Lower lobe of right lung (tissue), 2 donors: ENCODE measurements around the gene PTBP1. TPM values are rescaled to one million over a fixed set of nuclear protein-coding genes. Genes with fewer than 3 reads are reported as not detected.
A peak's percentile ranks its signal among the peaks of the same experiment; 100 is the strongest.

Experiments used
- ATAC-seq, 2 donors: fragments of 200-7000 bp; cut with Tn5 transposase; one replicate each; pipeline ENCODE4 v1.9.1; 2020 to 2022; ENCODE audit warnings: mild to moderate bottlenecking in 2 of 2, moderate library complexity in 2 of 2
- DNase-seq: peaks from one replicate; pipeline ENCODE4 v3.0.0-alpha.2; 2020
- H3K27ac ChIP-seq: fragments of 200-600 bp; one replicate; pipeline ENCODE4 v1.8.0; 2022
- H3K27me3 ChIP-seq: fragments of 200-600 bp; one replicate; pipeline ENCODE4 v1.8.0; 2022; ENCODE audit warnings: low read depth
- H3K36me3 ChIP-seq: fragments of 200-600 bp; one replicate; pipeline ENCODE4 v1.8.0; 2022; ENCODE audit warnings: mild to moderate bottlenecking
- H3K4me1 ChIP-seq: fragments of 200-600 bp; one replicate; pipeline ENCODE4 v1.8.0; 2022
- H3K4me3 ChIP-seq: fragments of 200-600 bp; one replicate; pipeline ENCODE4 v1.8.0; 2022; ENCODE audit warnings: mild to moderate bottlenecking
- H3K9me3 ChIP-seq: fragments of 200-600 bp; one replicate; pipeline ENCODE4 v1.8.0; 2022
- intact Hi-C: fragments of 100-400 bp; cut with DNase I; formaldehyde crosslinking; loops from one replicate; pipeline ENCODE4 v1.11.0; 2022
- long read RNA-seq: library from polyadenylated mRNA; unstranded; transcript quantifications from one replicate; pipeline ENCODE4 v2.0.0, GENCODE V29; 2021
- total RNA-seq: library from RNA; stranded (reverse); fragmentation: NEBNext Ultra II Directional; extraction: Animal tissue kit (Norgen Biotek cat#: 25700); gene quantifications from one replicate; pipeline ENCODE4 v1.2.1, GENCODE V29; 2021
- TF ChIP-seq, protein P1 (sequence below): fragments of 200-600 bp; IDR thresholded peaks from one replicate; pipeline ENCODE4 v1.8.0; 2022; ENCODE audit warnings: antibody characterized with exemption, mild to moderate bottlenecking
- donor health status: DM: no; HTN: yes; CAD: no; lungs with severe emphysema.

The PTBP1 gene
- 254 TPM for total RNA-seq
- long read RNA-seq, transcript PTBP1-203 (15 exons, 3,598 nt): major isoform, 36 of 237 reads
- long read RNA-seq, transcript PTBP1-201 (14 exons, 3,155 nt): minor isoform, 17 of 237 reads
- long read RNA-seq, partial matches to known transcripts: 157 of 237 reads
- long read RNA-seq, other reads (novel, unspliced or antisense): 21 of 237 reads

DNA sequence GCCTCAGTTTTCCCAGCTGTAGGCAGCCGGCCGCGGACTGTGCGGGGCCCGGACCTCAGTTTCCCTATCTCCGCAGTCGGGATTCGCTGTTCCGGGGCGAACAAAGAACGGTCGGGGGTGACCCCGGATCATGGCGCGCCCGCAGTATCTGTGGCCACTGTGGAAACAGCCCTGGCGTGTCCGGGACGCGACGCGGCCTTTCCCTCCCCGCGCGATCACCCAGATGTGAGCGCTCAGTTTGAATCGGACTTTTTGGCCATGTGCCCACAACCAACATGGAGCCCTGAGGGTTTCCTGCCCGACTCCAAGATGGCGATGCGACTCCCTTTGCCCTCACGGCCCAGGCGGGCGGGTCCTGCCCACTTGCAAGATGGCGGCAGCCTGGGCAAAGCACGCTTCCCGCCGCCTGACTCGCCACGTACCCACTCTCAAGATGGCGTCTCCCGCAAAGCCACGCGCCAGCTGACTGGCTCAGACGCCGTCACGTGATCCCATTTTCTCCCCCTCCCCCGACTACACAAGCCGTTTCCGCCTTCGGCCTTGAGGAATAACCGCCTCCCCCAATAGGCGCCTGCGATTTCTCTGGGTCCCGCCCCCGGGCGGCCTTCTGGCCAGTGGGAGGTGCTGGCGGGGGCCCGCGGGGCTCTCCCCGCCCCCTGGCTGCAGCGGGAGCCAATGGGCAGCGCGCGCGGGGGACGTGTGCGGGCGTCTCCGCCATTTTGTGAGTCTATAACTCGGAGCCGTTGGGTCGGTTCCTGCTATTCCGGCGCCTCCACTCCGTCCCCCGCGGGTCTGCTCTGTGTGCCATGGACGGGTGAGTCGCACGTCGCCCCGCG is at the start of gene PTBP1:
Gene PTBP1 (plus strand): TSS at position 761 of the 836 bp plus-strand sequence. CDS start 46 bp downstream, at position 807.
- Histone ChIP-seq H3K27ac (peak within 1 kb of the TSS; percentile 96), H3K36me3 (peaks cover 29% of the 10 kb centered on the region), H3K27me3 (no peaks in the 10 kb centered on the region), H3K9me3 (no peaks in the 10 kb centered on the region), H3K4me3 (peak within 1 kb of the TSS; percentile 85), H3K4me1 (peaks cover 52% of the 10 kb centered on the region)
- ATAC-seq (peak; percentile 92 to 95), DNase-seq (peak; percentile 100)
- intact Hi-C loops: no loop called here
- TF ChIP-seq, protein P1, sequence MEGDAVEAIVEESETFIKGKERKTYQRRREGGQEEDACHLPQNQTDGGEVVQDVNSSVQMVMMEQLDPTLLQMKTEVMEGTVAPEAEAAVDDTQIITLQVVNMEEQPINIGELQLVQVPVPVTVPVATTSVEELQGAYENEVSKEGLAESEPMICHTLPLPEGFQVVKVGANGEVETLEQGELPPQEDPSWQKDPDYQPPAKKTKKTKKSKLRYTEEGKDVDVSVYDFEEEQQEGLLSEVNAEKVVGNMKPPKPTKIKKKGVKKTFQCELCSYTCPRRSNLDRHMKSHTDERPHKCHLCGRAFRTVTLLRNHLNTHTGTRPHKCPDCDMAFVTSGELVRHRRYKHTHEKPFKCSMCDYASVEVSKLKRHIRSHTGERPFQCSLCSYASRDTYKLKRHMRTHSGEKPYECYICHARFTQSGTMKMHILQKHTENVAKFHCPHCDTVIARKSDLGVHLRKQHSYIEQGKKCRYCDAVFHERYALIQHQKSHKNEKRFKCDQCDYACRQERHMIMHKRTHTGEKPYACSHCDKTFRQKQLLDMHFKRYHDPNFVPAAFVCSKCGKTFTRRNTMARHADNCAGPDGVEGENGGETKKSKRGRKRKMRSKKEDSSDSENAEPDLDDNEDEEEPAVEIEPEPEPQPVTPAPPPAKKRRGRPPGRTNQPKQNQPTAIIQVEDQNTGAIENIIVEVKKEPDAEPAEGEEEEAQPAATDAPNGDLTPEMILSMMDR: peak; percentile 24

DNA sequence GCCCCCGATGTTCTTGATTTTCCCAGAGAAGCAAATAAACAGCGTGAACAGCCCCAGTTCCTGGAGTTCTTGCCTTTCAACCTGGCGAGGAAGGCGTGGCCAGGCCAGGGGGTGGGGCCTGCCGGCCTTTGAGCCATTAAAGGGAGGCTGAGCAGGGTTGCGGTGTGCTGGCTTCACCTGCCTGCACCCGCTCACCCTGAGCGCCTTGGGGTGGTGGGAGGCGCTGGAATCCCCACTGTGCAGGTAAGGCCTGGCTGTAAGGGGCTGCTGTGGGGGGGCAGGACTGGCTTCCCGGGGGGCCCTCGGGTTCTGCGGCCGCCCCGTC is 49.0 kb upstream of the PTBP1 start:
- Histone ChIP-seq H3K36me3 (no peaks in the 10 kb centered on the region), H3K27ac (no peak overlapping the region), H3K4me3 (no peak overlapping the region), H3K9me3 (peaks cover 7% of the 10 kb centered on the region), H3K4me1 (peaks cover 8% of the 10 kb centered on the region), H3K27me3 (no peaks in the 10 kb centered on the region)
- intact Hi-C loops: no loop called here
- no peak for ATAC-seq
- DNase-seq: no peak
- TF ChIP-seq, protein P1: no peak

DNA sequence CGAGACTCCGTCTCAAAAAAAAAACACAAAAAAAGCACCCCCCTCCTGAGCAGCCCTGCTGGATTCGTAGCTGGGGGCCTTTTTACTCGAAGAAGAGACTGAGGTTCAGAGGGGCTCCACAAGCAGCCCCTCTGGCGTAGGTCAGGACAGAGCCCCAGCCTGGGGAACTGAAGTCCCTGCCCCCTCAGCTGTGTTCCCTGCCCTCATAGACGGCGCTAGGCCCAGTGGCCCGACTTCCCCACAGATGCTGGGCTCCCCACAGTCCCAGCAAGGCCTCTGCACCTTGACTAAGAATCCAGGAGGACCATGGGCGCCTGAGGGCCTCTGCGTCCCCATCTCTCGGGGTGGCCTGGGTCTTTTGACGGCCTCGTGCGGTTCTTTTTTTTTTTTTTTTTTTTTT is 47.4 kb upstream of the PTBP1 start:
- Histone ChIP-seq H3K27ac (no peak overlapping the region), H3K9me3 (peaks cover 7% of the 10 kb centered on the region), H3K36me3 (no peaks in the 10 kb centered on the region), H3K4me3 (no peak overlapping the region), H3K27me3 (no peaks in the 10 kb centered on the region), H3K4me1 (peaks cover 12% of the 10 kb centered on the region)
- TF ChIP-seq, protein P1: no peak
- DNase-seq: no peak
- intact Hi-C loops: no loop called here
- no peak for ATAC-seq

DNA sequence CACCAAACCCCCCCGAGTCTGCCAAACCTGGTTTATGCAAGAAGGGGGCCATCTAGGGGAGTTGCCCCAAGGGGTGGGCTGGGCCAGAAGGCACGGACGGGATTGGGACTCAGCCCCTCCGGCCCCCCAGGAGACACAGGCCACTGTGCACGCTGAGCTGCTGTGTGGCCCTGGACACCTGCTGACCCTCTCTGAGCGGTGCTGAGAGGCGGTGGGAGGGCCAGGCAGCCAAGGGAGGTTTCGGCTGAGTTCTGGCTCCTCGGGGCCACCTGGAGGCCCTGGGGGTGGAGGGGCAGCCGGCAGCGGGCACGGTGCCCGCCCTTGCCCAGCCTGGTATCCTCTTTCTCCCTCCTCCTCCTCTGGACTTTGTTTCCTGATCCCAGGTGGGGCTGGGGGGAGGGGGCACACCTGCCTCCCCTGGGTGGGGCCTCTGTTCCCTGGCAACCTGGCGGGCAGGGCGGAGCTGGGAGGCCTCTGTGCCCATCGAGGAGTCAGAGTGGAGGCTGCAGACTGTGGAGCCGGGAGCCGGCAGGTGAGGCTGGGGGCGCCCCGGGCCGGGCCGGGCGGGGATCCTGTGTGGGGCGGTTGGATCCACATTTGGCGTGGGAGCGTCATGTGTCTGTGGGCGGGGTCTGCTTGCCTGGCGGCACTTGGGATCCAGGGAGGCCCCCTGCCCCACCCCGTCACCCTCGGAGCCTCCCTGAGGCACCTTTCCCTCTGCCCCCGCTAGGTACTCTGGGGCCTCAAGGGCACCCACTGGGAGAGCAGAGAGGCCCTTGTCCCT is 46.4 kb upstream of the PTBP1 start, which contains the start of gene MISP:
Gene MISP (plus strand): TSS at position 473 of the 784 bp plus-strand sequence. CDS start 5,835 bp downstream, outside the sequence.
- H3K4me3 ChIP-seq: peak within 1 kb of the TSS; percentile 38
- no peaks in the 10 kb centered on the region for H3K27me3 ChIP-seq
- no peaks in the 10 kb centered on the region for H3K36me3 ChIP-seq
- peak within 1 kb of the TSS; percentile 80 for H3K27ac ChIP-seq
- peaks cover 7% of the 10 kb centered on the region for H3K9me3 ChIP-seq
- TF ChIP-seq, protein P1: no peak
- peak; percentile 70 to 82 for ATAC-seq
- DNase-seq: peak; percentile 80
- intact Hi-C loops: no loop called here
- peaks cover 12% of the 10 kb centered on the region for H3K4me1 ChIP-seq

DNA sequence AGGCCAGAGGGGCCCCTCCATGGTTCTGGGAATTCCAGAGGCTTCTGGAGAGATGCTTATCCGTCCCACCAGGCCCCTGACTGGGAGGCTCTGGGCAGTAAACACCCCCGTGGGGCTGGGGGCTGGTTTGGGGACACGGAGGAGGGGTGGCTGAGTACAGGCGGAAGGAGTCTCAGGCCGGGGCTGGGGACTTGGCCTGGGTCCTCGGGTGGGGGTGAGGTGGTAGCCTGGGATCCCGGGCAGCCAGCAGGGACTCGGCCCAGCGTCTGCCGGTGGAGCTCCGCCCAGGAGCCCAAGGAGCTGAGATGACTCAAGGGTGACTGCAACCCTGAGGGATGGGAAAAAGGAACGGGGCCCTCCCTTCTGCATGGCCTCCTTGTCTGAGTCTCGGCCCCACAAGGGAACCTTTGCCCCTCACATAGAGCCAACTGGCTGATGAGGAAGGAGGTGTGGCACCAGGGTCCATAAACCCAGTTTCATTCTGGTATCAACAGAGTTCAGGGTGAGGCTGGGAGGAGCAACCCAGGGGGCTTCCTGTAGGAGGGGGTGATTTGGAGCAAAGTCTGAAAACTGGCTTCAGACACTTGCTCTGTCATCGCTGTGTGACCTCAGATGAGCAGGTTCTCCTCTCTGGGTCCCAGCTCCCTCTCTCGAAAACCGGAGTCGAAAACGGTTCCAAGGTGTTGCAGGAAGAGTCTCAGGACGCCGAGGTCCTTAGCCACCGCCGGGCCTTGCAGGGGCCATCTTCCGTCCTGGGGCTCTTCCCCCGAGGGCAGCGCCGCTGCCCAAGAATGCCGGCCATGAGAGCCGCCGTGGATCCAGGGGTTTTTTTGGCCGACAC is 45.5 kb upstream of the PTBP1 start:
- DNase-seq (no peak), ATAC-seq (peak; percentile 66 to 79)
- Histone ChIP-seq H3K4me1 (peaks cover 12% of the 10 kb centered on the region), H3K27me3 (no peaks in the 10 kb centered on the region), H3K36me3 (no peaks in the 10 kb centered on the region), H3K27ac (peak overlapping the region; percentile 80), H3K9me3 (peaks cover 7% of the 10 kb centered on the region), H3K4me3 (peak overlapping the region; percentile 38)
- TF ChIP-seq, protein P1: no peak
- intact Hi-C loops: no loop called here
